SK-N-SH (cell line): ENCODE data around the gene DDR1. TPM values are rescaled to one million over a fixed set of nuclear protein-coding genes. Genes with fewer than 3 reads are reported as not detected.
"Not testable (repeated sequence)": the region's sequence is repeated elsewhere in the genome, so short reads cannot be mapped to it uniquely, and the experiment has no call there.

ENCODE experiments used
- CTCF ChIA-PET: fragments of 300-600, 350-600 bp; formaldehyde crosslinking; extraction: SDS; loops from one replicate; lab custom pipeline; 2021; lab: Yijun Ruan, JAX
- POLR2A ChIA-PET: fragments of 350-600 bp; sonication (Branson Sonifier 250); formaldehyde crosslinking; extraction: SDS; loops from one replicate; lab custom pipeline; 2020; ENCODE audit warnings: antibody characterized with exemption, inconsistent platforms; lab: Yijun Ruan, JAX
- DNase-seq: peaks from one replicate; pipeline ENCODE4 v3.0.0; 2012
- H2AFZ ChIP-seq: fragments of 200-600 bp; sonication (generic); 2 replicates; pipeline ENCODE4 v1.8.1; 2016; ENCODE audit warnings: antibody characterized with exemption, mild to moderate bottlenecking, low read depth
- H3F3A ChIP-seq: fragments of 200-600 bp; sonication (generic); replicated peaks from 2 replicates; pipeline ENCODE3; 2016; ENCODE audit warnings: antibody characterized with exemption, mild to moderate bottlenecking; ENCODE audit not compliant: insufficient read depth
- H3K27ac ChIP-seq, 2 experiments: fragments of 200-500 bp in 1 of 2; fragments of 200-600 bp in 1 of 2; sonication (Bioruptor generic) in 1 of 2; sonication (generic), shearing (Covaris generic) in 1 of 2; 2 replicates each; pipeline versions ENCODE4 v1.5.1 to v1.6.1; 2014 to 2016; ENCODE audit warnings: low read depth in 2 of 2, inconsistent platforms in 1 of 2, low read length in 1 of 2, mild to moderate bottlenecking in 1 of 2, mixed read lengths in 1 of 2
- H3K27me3 ChIP-seq: fragments of 200-600 bp; sonication (generic), shearing (Covaris generic); 2 replicates; pipeline ENCODE4 v1.6.1; 2016; ENCODE audit warnings: mixed run types; ENCODE audit not compliant: insufficient read depth
- H3K36me3 ChIP-seq, 2 experiments: fragments of 200-500 bp in 1 of 2; fragments of 200-600 bp in 1 of 2; sonication (Bioruptor generic) in 1 of 2; sonication (generic) in 1 of 2; replicated peaks in 1 of 2; 2 replicates each; pipeline versions ENCODE3 to v1.5.1; 2014 to 2016; ENCODE audit warnings: low read length in 1 of 2, mild to moderate bottlenecking in 1 of 2; ENCODE audit not compliant: insufficient read depth in 2 of 2, control insufficient read depth in 1 of 2
- H3K4me1 ChIP-seq, 2 experiments: fragments of 200-500 bp in 1 of 2; fragments of 200-600 bp in 1 of 2; sonication (Bioruptor generic) in 1 of 2; sonication (generic), shearing (Covaris generic) in 1 of 2; 2 replicates each; pipeline versions ENCODE4 v1.5.1 to v1.6.1; 2014 to 2016; ENCODE audit warnings: low read depth in 1 of 2, low read length in 1 of 2, mixed run types in 1 of 2; ENCODE audit not compliant: insufficient read depth in 2 of 2, control insufficient read depth in 1 of 2
- H3K4me2 ChIP-seq: fragments of 200-600 bp; sonication (generic), shearing (Covaris generic); 2 replicates; pipeline ENCODE4 v1.6.1; 2017; ENCODE audit warnings: mixed run types
- H3K4me3 ChIP-seq, 2 experiments: fragments of 200-500 bp in 1 of 2; fragments of 200-600 bp in 1 of 2; sonication (Bioruptor generic) in 1 of 2; sonication (generic), shearing (Covaris generic) in 1 of 2; 2 replicates each; pipeline versions ENCODE4 v1.5.1 to v1.8.1; 2014 to 2016; ENCODE audit warnings: low read depth in 2 of 2, inconsistent platforms in 1 of 2, low read length in 1 of 2, mild to moderate bottlenecking in 1 of 2, mixed read lengths in 1 of 2, moderate library complexity in 1 of 2
- H3K79me2 ChIP-seq: fragments of 200-600 bp; sonication (generic); 2 replicates; pipeline ENCODE4 v1.8.1; 2017; ENCODE audit warnings: mild to moderate bottlenecking; ENCODE audit not compliant: insufficient read depth
- H3K9ac ChIP-seq: fragments of 200-600 bp; sonication (generic); 2 replicates; pipeline ENCODE4 v1.6.1; 2017; ENCODE audit warnings: mixed run types
- H3K9me2 ChIP-seq: fragments of 200-600 bp; sonication (generic); 2 replicates; pipeline ENCODE4 v1.6.1; 2017; ENCODE audit warnings: mixed run types
- H3K9me3 ChIP-seq: fragments of 200-600 bp; sonication (generic); 2 replicates; pipeline ENCODE4 v1.6.1; 2017; ENCODE audit warnings: mixed run types, mild to moderate bottlenecking, moderate library complexity
- H4K20me1 ChIP-seq: fragments of 200-600 bp; sonication (generic); 2 replicates; pipeline ENCODE4 v1.6.1; 2017; ENCODE audit warnings: mild to moderate bottlenecking, mixed run types; ENCODE audit not compliant: insufficient read depth
- EZH2phosphoT487 ChIP-seq: fragments of 200-600 bp; sonication (generic); IDR thresholded peaks from 2 replicates; pipeline ENCODE4 v1.6.1; 2017; ENCODE audit warnings: low read depth, mixed run types, mild to moderate bottlenecking, antibody characterized with exemption, moderate library complexity, borderline replicate concordance
- FOSL2 ChIP-seq: IDR thresholded peaks from 2 replicates; pipeline ENCODE4 v1.4.0; 2012; ENCODE audit warnings: low read depth, mild to moderate bottlenecking, moderate library complexity, borderline replicate concordance
- MEF2A ChIP-seq: IDR thresholded peaks from 2 replicates; pipeline ENCODE4 v1.4.0; 2012; ENCODE audit warnings: low read depth, borderline replicate concordance
- MXI1 ChIP-seq: IDR thresholded peaks from 2 replicates; pipeline ENCODE4 v1.6.1; 2012; ENCODE audit warnings: mild to moderate bottlenecking, low read depth, low read length, improper control_type of control experiment
- RAD21 ChIP-seq: IDR thresholded peaks from 2 replicates; pipeline ENCODE4 v1.6.1; 2012; ENCODE audit warnings: mild to moderate bottlenecking, low read length
- RXRA ChIP-seq: IDR thresholded peaks from 2 replicates; pipeline ENCODE4 v1.4.0; 2012; ENCODE audit warnings: low read depth, mild to moderate bottlenecking, borderline replicate concordance
- SIN3A ChIP-seq: IDR thresholded peaks from 2 replicates; pipeline ENCODE4 v1.6.1; 2012; ENCODE audit warnings: low read depth, mild to moderate bottlenecking, low read length, moderate library complexity, borderline replicate concordance
- USF2 ChIP-seq: fragments of 150-350 bp; IDR thresholded peaks from 2 replicates; pipeline ENCODE4 v1.6.1; 2017; ENCODE audit warnings: antibody characterized with exemption, low read length, low read depth, borderline replicate concordance
- WGBS: methylation state at CpG from one replicate; pipeline ENCODE4 v1.1.6; 2017; ENCODE audit warnings: low lambda C conversion rate; 5-methylcytosine and 5-hydroxymethylcytosine counted together
- polyA plus RNA-seq, 3 experiments: library from polyadenylated mRNA; depleted of rRNA; stranded (reverse); fragments of >200 nt; gene quantifications; 2 replicates each; pipeline ENCODE4 v1.2.3, GENCODE V29; 2012

The DDR1 gene
- polyA plus RNA-seq, 1 of the 3 experiments (the other 2 are of a cell fraction) = 52.8 TPM

DNA sequence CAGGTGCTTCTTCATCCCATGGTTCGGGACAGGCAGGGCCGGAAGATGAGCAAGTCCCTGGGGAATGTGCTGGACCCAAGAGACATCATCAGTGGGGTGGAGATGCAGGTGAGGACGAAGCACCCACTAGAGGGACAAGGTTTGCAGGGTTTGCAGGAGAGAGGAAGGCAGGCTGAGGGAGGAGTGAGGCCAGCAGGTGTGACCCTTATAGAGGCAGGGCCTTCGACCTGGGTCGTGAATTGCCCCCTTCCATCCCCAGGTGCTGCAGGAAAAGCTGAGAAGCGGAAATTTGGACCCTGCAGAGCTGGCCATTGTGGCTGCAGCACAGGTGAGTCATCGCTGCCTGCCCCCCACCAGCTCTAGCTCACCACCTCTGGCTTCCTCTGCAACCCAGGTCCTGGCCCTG is 38.1 kb downstream of the DDR1 start:
- TF ChIP-seq MXI1 = no peak
- no peak for TF ChIP-seq MEF2A
- no peak for TF ChIP-seq RXRA
- 0 out of 2 replicates have a peak, but pooled peaks have one; percentile 14 for TF ChIP-seq FOSL2
- no peaks in the 10 kb centered on the region for H3F3A ChIP-seq
- H3K79me2 ChIP-seq = no peaks in the 10 kb centered on the region
- 75% methylated on average over 7 of the region's 7 CpGs for WGBS
- H2AFZ ChIP-seq = no peak overlapping the region
- H3K9ac ChIP-seq = no peak overlapping the region
- POLR2A ChIA-PET = no interaction called here
- no peaks in the 10 kb centered on the region for H3K9me2 ChIP-seq
- peaks cover 19 to 45% of the 10 kb centered on the region in 2 experiments for H3K36me3 ChIP-seq
- H3K4me3 ChIP-seq = no peak overlapping the region
- no peaks in the 10 kb centered on the region for H3K27me3 ChIP-seq
- no peak overlapping the region for H3K27ac ChIP-seq
- H3K4me1 ChIP-seq = no peaks in the 10 kb centered on the region
- no peak overlapping the region for H3K4me2 ChIP-seq
- no peaks in the 10 kb centered on the region for H3K9me3 ChIP-seq
- no peak for DNase-seq
- CTCF ChIA-PET = interaction anchor here (1.1 kb wide), 1 partner anchor 15 kb away, joined by 3 read pairs; no protein-coding TSS in a partner anchor
- no peaks in the 10 kb centered on the region for H4K20me1 ChIP-seq

DNA sequence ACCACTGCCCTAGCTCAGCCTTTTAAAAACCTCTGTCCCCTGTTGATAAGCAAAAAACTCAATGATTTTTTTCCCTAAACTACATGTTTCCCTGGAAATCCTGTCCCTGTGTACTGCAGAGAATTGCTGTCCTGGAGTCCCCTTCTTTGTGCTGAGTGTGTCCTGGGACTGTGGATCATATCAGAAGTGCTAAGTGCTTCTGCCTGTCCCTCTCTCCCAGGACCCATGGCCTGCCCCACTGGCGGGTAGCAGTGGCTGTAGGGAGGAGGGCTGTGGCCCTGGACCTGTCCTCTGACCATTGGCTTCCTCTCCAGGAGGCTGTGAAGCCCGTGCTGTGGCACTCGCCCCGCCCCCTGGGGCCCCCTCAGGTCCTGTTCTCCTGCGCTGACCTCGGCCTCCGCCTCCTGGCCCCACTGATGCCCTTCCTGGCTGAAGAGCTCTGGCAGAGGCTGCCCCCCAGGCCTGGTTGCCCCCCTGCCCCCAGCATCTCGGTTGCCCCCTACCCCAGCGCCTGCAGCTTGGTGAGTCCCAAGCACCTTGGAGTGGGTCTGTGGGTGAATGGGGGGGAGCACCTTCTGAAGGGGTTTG is 39.8 kb downstream of the DDR1 start:
- H3K27ac ChIP-seq, H3K4me1 ChIP-seq, H3K79me2 ChIP-seq, H3K27me3 ChIP-seq, H4K20me1 ChIP-seq, H3K9ac ChIP-seq, H3K9me3 ChIP-seq, H3K4me3 ChIP-seq, H3K4me2 ChIP-seq, H3F3A ChIP-seq, H2AFZ ChIP-seq, POLR2A ChIA-PET, DNase-seq, H3K9me2 ChIP-seq: not testable (repeated sequence)
- WGBS = 98% methylated on average over 7 of the region's 9 CpGs
- CTCF ChIA-PET = interaction anchor here (1.6 to 2.6 kb wide), 2 partner anchors 9 to 155 kb away, joined by 4 to 15 read pairs; partner anchors contain the start of gene VARS2
- peaks cover 14 to 42% of the 10 kb centered on the region in 2 experiments for H3K36me3 ChIP-seq

GRCh38 chr6:30926644-30927043 is 42.3 kb downstream of the DDR1 start:
- Histone ChIP-seq H3K9me3 (no peaks in the 10 kb centered on the region), H3K4me2 (no peak overlapping the region), H3K27ac (no peak overlapping the region), H3K9ac (no peak overlapping the region), H3K79me2 (no peaks in the 10 kb centered on the region), H3K4me1 (no peaks in the 10 kb centered on the region), H3K36me3 (peaks cover 7 to 23% of the 10 kb centered on the region in 2 experiments), H2AFZ (no peak overlapping the region), H3K27me3 (no peaks in the 10 kb centered on the region), H3K9me2 (no peaks in the 10 kb centered on the region), H3F3A (no peaks in the 10 kb centered on the region), H3K4me3 (no peak overlapping the region), H4K20me1 (no peaks in the 10 kb centered on the region)
- CTCF ChIA-PET = interaction anchor here (1.4 to 2.6 kb wide), 3 partner anchors 12 to 161 kb away, joined by 5 to 15 read pairs (median 6); partner anchors contain the start of gene VARS2
- DNase-seq = no peak
- POLR2A ChIA-PET = no interaction called here
- 82% methylated on average over 3 of the region's 4 CpGs for WGBS
- TF ChIP-seq RAD21 (no peak), USF2 (no peak), MXI1 (no peak), EZH2phosphoT487 (no peak), SIN3A (no peak)

- H3K79me2 ChIP-seq, H3K27ac ChIP-seq, H3K4me3 ChIP-seq, H3K9ac ChIP-seq, H3K9me2 ChIP-seq, H3K27me3 ChIP-seq, H3K9me3 ChIP-seq, H3F3A ChIP-seq, H3K4me1 ChIP-seq, H3K4me2 ChIP-seq, POLR2A ChIA-PET, H2AFZ ChIP-seq, H4K20me1 ChIP-seq, DNase-seq: not testable (repeated sequence)
- 95% methylated on average over 3 of the region's 3 CpGs for WGBS
- CTCF ChIA-PET = interaction anchor here (1.4 to 1.5 kb wide), 2 partner anchors 153 to 160 kb away, joined by 5 to 6 read pairs; no protein-coding TSS in a partner anchor
- H3K36me3 ChIP-seq = peaks cover 7 to 21% of the 10 kb centered on the region in 2 experiments
These were observed 42.8 kb downstream of the DDR1 start for GRCh38 chr6:30927080-30927479.
